HG03439 (cell line): Measurements from ENCODE around the gene MEF2D.

ENCODE experiments used
- ATAC-seq: cut with Tn5 transposase; IDR thresholded peaks from one replicate; pipeline ENCODE4 v1.9.1; 2021; ENCODE audit warnings: mild to moderate bottlenecking, moderate library complexity; ENCODE audit not compliant: unreplicated experiment

MEF2D gene

DNA sequence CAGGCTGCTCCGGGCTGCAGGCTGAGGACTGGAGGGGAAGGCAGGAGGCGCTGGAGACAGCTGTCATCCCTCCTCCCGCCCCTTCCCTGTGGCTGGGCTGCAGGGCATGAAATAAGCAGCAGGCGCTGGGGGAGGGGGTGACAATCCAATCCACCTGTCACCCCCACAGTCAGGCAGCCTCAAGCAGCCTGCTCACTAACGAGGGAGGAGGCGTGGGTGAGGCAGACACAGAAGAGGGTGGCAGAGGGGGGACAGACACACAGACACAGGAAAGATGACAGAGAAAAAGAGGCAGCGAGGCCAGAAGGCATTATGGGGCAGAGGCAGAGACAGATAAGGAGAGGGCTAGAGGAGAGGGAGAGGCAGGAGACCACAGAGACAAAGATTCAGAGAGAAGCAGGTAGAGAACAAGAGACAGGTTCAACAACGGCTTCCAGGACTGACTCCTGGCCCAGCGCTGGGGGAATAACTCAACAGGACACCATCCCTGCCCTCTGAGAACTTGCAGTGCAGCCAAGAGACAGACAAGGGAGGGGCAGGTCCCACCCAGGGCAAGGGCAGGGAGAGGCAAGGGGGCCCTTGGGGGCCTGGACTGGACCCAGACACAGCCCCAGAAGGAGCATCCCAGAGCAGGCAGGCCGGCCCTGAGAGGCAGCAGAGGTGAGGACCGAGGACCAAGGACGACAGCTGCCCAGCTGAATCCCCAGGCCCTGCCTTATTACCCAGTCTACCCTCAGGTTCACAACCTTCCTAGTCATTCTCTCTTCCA is 11.2 kb downstream of the MEF2D start:
- peak; percentile 10 for ATAC-seq

DNA sequence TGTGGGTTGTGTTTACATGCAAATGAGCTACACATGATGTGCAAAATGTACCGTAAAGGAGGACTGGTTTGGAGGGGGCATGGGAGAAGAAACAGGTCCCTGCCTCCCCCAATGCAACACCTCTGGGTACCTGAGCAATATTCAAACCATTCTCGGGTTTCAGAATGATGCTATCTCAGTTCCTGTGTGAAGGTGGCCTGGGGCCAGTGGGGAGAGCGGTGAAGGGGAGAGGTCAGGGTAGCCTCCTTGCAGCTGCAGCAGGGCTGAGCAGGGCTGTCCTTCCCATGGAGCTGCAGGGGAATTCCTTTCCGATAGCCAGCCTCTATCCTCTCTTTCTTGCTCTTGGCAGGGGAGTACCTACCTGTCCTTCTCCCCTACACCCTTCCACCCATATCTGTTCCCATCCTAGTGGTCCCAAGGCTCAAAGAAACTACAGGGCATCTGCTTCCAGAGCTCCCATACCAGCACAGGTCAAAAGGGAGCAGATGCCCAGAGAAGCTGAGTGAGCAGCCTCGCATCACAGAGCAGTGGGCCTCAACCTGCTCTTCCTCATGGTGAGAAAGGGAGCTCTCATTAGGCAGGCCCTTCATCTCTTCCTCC is 11.9 kb downstream of the MEF2D start:
- ATAC-seq = peak; percentile 50

DNA sequence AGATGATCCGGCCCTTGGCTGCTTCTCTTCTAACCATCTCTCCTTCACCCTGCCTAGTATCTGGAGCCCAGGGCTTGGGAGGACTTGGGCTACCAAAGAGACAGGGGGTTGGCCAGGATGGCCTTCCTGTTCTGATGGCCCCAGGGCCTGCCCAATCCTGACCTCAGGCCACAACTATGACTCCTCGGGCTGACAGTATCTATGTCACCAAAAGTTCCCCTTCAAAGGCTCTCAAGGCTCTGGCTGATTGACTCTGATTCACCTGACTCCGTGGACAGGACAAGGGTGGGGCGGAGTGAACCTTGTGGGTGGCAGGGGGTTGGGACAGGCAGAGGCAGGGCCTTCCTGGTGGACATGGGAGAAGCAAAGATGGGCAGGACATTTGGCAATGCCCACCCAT is 12.7 kb downstream of the MEF2D start:
- ATAC-seq = peak; percentile 34

- no peak for ATAC-seq
Observed at GRCh38 chr1:156486421-156487344, 13.9 kb downstream of the MEF2D start.

DNA sequence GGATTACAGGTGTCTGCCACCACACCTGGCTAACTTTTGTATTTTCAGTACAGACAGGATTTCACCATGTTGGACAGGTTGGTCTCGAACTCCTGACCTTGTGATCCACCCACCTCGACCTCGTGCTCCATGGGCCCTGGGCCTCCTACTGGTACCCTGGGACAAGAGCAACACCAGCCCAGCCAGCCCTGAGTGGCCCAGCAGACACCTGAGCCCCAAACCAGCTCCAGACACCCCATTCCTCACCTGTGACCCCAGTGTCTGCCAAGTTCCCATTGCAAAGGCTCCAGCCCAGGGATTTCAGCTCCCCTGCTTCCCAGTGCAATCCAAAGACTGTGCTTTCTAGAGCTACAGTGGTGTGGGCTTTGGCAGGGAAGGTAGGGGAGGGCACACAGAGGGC is 14.6 kb downstream of the MEF2D start:
- no peak for ATAC-seq

DNA sequence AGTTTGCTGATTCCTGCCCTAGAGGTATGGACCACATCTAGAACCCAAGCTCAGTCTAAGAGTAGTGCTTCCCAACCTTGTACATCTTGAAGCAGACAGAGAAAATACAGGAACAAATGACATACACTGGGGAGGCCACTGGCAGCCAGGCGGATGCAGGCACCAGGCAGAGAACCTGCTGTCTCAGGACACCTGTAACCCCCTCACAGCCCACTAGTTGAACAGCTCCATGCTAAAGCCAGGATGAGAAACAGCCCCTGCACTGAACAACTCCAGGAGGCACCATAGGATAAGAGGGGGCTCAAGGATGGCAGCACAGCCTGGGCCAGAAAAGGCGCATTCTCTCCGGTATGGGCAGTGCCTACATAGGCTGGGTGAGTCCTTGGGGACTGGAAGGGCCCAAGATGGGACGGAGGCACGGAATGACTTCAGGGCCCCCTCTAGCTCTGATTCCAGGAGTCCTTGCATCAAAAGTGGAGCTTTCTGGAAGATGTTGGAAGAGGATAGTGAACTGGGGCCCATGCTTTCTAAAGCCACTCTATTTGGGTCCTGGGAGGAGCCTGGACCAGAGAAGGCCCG is 16.0 kb downstream of the MEF2D start:
- no peak for ATAC-seq

- ATAC-seq = no peak
Observed at GRCh38 chr1:156483397-156483796, 17.2 kb downstream of the MEF2D start.

DNA sequence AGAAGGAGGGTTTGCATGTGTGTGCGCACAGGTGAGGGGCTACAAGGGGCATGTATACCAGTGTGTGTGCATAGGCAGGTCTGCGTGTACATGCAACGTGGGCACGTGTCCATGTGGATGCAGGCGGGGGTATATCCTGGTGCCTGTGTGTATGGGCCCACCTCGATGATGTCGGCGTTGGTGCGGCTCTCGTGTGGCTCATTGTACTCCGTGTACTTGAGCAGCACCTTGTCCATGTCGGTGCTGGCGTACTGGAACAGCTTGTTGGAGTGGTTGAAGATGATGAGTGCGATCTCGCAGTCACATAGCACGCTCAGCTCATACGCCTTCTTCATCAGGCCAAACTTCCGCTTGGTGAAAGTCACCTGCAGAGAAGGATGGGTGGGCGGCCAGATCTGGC is 18.3 kb downstream of the MEF2D start:
- ATAC-seq = no peak

DNA sequence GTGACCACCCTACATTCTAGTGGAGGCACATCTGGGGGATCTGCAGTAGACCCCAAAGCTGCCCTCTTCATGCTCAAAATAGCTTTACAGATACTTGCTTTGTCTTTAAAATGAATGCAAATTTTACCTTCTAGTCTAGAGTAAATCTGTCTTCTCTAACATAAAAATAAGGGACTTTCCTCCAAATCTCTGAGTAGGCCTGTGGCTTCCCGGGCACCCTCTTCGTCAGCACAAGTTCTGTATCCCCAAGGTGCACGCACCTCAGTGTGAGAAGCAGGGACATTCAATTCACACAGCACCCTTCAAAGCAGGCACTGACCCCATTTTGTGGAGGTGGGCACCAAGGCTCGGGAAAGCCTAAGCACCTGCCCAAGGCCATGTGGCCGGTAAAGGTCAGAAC is 19.0 kb downstream of the MEF2D start:
- no peak for ATAC-seq

GRCh38 chr1:156480411-156481192 is 20.0 kb downstream of the MEF2D start:
- ATAC-seq = no peak

- ATAC-seq = no peak
Observed at GRCh38 chr1:156480016-156480370, 20.6 kb downstream of the MEF2D start.

- no peak for ATAC-seq
Observed at GRCh38 chr1:156479093-156480015, 21.2 kb downstream of the MEF2D start.

DNA sequence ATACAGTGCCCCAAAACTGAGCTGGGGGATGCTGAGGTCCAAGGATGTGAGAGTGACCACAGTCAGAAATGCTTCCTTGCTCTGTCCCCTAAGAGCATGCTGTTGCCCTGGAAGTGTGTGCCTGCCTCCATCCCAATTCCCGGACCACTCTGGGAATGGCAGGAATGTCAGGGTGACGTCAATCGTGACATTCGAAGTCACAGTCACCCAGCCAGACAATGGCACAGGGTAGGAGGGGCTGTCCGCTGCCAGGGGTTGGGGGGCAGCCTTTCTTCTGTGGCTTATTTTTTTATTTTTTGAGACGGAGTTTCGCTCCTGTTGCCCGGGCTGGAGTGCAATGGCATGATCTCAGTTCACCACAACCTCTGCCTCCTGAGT is 22.3 kb downstream of the MEF2D start:
- no peak for ATAC-seq

DNA sequence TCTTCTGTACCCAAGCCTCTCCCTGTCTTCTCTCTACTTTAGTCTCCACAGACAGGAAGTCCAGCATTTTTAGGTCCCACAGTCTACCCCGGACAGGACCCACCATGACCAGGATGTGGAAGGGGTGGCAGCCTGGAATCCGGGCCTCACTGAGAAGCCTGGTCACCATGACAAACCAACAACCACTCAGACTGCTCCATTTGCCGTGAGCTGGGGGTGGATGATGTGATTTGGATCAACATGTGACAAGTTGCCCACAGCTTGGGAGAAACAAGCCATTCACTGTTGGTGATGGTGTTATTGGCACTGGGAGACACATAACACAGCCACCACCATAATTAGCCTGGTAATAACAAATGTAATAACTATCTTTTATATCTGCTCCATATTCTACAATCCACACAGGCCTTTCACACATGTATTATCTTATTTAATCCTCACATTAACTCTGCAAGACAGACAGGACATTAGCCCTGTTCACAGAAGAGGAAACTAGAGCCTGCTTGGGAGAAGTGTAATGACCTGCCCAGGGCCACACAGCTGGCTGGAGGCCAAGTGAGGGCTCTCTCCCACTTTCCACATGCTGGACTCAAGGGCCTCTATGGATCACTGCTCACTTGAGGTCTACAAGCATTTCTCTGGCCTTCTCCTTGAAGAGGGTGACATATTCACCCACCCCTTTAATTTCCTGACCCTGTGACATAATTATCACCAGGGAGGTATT is 22.9 kb downstream of the MEF2D start:
- ATAC-seq = no peak

DNA sequence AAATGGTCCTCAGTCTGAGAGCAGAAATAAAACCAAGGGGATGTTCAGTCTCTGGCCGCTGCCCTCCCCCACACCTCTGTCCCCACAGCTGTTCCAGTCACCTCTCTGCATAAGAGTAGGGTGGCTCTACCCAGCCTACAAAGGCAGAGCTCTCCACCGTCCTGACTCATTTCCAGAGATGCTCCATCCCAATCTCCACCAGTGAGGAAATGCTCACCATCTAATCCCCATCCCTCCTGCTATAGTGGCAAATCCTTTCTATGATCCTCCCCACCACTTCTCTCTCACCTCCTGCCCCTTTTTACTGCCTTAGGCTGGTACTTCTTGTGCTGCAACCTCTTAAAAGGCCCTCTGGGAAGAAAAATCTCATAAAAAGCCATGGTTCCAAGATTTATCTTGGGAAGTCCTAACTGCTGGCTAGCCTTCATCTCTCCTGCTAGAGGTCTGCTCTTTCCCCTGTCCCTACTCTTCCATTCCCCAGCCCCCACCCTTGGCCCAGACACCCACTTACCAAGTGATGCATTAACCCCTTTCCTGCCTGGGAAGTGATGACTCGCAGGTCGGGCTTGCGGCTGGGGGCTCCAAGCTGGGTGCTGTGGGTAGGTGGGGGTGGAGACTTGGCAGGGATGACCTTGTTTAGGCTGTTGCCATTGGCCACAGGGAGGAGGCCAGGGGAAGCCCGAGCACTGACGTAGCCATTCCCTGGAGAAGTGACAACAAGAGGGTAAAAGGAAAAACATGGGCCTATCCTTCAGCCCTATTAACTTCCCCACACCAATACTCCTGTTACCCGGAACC is 23.9 kb downstream of the MEF2D start:
- no peak for ATAC-seq

DNA sequence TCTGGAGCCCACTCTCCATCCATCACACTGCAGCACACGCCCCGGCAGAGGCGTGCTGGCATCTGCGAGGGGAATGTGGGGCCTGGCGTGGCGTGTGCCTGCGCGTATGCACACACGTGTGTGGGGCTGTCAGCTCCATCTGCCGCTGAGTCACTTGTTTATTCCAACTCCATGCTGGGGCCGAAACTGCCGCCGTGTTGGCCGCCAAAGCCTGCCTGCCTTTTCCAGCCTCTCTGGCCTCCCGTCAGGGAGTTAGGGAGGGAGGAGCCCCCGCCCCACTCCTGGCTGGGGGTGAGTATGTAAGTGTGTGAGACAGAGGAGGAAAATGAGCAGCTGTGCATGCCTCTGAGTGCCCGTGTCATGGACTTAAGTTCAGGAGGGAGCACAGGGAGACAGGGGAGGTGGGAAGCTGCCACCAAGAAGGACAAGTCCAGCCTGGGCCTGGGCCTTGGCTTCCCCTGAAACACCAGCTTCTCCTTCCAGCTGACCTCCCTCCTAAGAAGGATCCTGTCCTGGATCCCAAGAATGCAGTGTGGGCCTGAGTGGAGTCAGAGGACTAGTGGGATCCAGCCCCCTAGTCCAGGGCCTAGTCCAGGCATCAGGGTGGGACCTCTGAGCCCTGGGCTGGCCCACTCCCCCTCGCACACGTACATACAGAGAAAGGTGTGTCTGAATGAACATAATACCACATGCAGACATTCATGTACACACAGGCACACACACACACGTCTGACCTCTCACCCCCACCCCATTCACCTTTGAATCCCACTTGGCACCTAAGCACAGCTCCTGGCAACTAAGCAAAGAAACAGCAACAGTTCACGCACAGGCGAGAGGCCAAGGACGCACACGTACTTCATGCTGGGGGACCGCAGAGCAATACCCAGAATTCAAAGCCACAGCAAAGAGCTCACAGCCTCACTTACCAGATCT is 24.7 kb downstream of the MEF2D start:
- ATAC-seq = no peak

- ATAC-seq = no peak
Observed at GRCh38 chr1:156474966-156475365, 25.6 kb downstream of the MEF2D start.
